PFSK-1 (cell line): Measurements from ENCODE around the gene MEA1.

Experiments used
- FOXP2 ChIP-seq: optimal IDR thresholded peaks from 2 replicates; pipeline ENCODE3; 2011; ENCODE audit warnings: borderline replicate concordance, control low read depth, inconsistent platforms; ENCODE audit not compliant: insufficient read depth; ENCODE audit errors: extremely low read length, extremely low read depth
- POLR2AphosphoS5 ChIP-seq: IDR thresholded peaks from 2 replicates; pipeline ENCODE4 v1.6.1; 2012; ENCODE audit warnings: low read depth, mild to moderate bottlenecking, control low read depth, low read length, moderate library complexity
- REST ChIP-seq, 2 experiments: IDR thresholded peaks; 2 replicates each; pipeline versions ENCODE4 v1.6.1 to v1.8.0; 2011 to 2012; ENCODE audit warnings: low read depth in 2 of 2, low read length in 2 of 2, control low read depth in 1 of 2, inconsistent platforms in 1 of 2, mild to moderate bottlenecking in 1 of 2, moderate library complexity in 1 of 2; ENCODE audit not compliant: insufficient read depth in 1 of 2
- SIN3A ChIP-seq: IDR thresholded peaks from 2 replicates; pipeline ENCODE4 v1.6.1; 2012; ENCODE audit warnings: mild to moderate bottlenecking, low read length, moderate library complexity, borderline replicate concordance; ENCODE audit not compliant: insufficient read depth
- TAF1 ChIP-seq: IDR thresholded peaks from 2 replicates; pipeline ENCODE4 v1.6.1; 2012; ENCODE audit warnings: low read length, control low read depth, borderline replicate concordance; ENCODE audit not compliant: insufficient read depth

MEA1 gene

GRCh38 chr6:43005844-43006243, 7.9 kb downstream of the MEA1 start:
- no peak for TF ChIP-seq SIN3A
- TF ChIP-seq TAF1: no peak
- TF ChIP-seq REST (IDR thresholded peaks at IDR 0.05; ENCODE audit: insufficient read depth in 1 of 2, low read depth in 2 of 2, low read length in 2 of 2): no peak
- no peak for TF ChIP-seq FOXP2
- no peak for TF ChIP-seq POLR2AphosphoS5

- TF ChIP-seq SIN3A (no peak), TAF1 (no peak), FOXP2 (no peak), REST (IDR thresholded peaks at IDR 0.05; ENCODE audit: insufficient read depth in 1 of 2, low read depth in 2 of 2, low read length in 2 of 2) (no peak), POLR2AphosphoS5 (no peak)
These were observed 11.9 kb downstream of the MEA1 start for GRCh38 chr6:43001843-43002242.

GRCh38 chr6:42996513-42996912, 17.2 kb downstream of the MEA1 start:
- TF ChIP-seq REST (IDR thresholded peaks at IDR 0.05; ENCODE audit: insufficient read depth in 1 of 2, low read depth in 2 of 2, low read length in 2 of 2) (no peak), FOXP2 (no peak), SIN3A (no peak), TAF1 (no peak), POLR2AphosphoS5 (no peak)

GRCh38 chr6:42993445-42993844, 20.3 kb downstream of the MEA1 start:
- TF ChIP-seq TAF1 (no peak), FOXP2 (no peak), POLR2AphosphoS5 (no peak), REST (IDR thresholded peaks at IDR 0.05; ENCODE audit: insufficient read depth in 1 of 2, low read depth in 2 of 2, low read length in 2 of 2) (no peak), SIN3A (no peak)

- no peak for TF ChIP-seq REST (IDR thresholded peaks at IDR 0.05; ENCODE audit: insufficient read depth in 1 of 2, low read depth in 2 of 2, low read length in 2 of 2)
- TF ChIP-seq TAF1: no peak
- no peak for TF ChIP-seq FOXP2
- no peak for TF ChIP-seq SIN3A
- no peak for TF ChIP-seq POLR2AphosphoS5
These were observed 23.8 kb downstream of the MEA1 start for GRCh38 chr6:42989923-42990322.
